GF-D8 (cell line): ENCODE measurements around the gene TJP3.

Source experiments
- DNase-seq: peaks from one replicate; lab custom pipeline; 2025; lab: John Stamatoyannopoulos, UW

Gene TJP3

GRCh38 chr19:3768015-3768747 is 60.0 kb downstream of the TJP3 start:
- no peak for DNase-seq

DNA sequence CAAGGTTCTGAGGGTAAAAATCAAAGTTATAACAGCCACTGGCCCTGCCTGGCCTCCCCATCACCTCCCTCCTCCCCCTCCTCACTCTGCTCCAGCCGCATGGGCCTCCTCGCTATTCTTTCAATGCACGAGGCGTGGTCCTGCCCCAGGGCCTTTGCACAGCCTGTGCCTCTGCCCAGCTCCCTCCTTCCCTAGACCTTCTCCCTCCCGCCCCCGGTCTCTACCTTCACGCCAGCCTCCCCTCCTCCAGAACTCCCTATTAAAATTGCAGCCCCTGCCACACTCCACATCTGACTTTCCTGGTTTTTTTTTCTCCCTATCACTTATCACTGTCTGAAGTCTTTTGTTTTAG is 60.5 kb downstream of the TJP3 start:
- no peak for DNase-seq

DNA sequence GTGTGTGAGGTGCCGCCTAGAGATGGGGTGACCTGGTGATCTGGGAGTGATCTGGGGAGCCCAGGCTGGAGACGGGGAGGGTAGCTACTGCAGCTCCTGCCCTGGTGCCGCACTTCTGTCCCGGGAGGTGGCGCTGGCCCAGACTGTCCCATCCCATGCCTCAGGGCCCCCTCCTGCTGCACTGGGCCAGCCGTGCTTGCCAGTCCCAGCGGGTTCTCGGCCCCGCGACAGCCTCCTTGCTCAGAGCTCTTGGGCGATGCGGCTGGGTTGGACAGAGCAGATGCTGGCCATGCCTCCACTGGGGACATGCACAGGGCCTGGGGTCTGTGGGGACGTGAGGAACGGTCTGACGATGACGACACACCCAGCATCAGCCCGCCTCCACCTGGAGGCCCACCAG is 61.3 kb downstream of the TJP3 start:
- DNase-seq = no peak

- no peak for DNase-seq
Measured at GRCh38 chr19:3770136-3770999, 62.2 kb downstream of the TJP3 start.

DNA sequence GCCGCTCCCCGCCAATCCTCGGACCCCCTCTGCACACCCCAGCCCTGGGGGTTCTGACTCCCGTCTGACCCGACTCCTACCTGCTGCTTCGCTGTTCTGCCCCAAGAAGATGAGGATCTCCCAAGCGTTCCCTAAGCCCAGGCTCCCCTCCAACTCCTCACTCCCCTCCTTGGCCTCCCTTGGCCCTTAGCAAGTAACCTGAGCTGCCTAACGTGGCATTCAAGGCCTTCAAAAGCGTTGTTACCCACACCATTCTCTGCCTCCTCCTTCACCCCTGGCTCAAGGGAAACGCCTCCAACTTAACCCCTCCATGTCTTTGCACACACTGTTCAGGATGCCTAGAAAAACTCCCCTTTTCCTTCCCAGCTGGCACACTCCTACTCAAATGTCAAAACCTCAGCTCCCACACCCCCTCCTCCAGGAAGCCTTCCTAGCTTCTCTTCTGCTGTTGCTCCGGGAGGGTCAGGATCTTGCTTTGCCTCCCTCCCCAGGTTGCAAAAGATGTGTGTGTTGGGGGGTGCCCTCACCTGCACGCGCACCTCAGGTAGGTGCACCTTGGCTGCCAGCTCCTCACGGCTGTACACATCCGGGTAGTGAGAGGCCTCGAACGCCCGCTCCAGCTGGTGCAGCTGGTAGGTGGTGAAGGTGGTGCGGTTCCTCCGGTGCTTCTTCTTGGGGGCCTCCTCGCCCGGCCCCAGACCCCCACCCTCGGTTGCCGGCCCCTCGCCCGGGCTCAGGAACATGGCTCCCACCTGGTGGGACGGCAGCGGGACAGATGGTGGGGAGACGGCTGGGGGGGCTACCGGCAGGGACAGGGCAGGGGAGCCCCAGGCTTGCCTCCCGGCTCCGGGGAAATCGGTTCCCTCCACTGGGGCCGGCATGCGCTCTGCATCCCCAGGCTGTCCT is 63.1 kb downstream of the TJP3 start:
- DNase-seq = no peak

DNA sequence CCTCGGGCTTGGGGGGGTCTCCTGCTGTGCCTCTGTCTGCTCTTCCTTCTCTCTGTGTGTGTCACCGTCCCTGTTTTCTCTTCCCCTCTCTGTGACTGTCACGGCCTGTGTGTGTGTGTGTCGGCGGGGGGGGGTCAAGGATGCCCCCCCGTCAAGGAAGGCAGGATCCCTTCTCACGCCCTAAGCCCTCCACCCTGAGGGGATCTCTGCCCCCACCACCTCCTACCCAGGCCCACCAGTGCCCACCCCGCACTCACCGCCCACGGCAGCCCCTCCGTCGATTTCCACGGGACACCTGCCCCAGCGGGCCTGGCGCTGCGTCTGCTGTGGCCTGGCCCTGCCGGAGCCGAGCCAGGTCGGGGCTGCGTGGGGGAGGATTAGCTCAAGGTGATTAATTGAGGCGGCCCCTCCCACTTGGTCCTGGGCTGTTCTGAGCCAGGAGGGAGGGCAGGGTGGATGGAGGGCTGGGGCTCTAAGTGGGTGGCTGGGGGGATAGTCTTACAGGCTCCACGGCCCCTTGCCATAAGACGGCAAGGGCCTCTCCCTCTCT is 63.8 kb downstream of the TJP3 start, which contains the start of gene RAX2:
Gene RAX2 (minus strand): TSS at position 323 of the 550 bp plus-strand sequence. CDS start 486 bp downstream, outside the sequence.
- DNase-seq = no peak

DNA sequence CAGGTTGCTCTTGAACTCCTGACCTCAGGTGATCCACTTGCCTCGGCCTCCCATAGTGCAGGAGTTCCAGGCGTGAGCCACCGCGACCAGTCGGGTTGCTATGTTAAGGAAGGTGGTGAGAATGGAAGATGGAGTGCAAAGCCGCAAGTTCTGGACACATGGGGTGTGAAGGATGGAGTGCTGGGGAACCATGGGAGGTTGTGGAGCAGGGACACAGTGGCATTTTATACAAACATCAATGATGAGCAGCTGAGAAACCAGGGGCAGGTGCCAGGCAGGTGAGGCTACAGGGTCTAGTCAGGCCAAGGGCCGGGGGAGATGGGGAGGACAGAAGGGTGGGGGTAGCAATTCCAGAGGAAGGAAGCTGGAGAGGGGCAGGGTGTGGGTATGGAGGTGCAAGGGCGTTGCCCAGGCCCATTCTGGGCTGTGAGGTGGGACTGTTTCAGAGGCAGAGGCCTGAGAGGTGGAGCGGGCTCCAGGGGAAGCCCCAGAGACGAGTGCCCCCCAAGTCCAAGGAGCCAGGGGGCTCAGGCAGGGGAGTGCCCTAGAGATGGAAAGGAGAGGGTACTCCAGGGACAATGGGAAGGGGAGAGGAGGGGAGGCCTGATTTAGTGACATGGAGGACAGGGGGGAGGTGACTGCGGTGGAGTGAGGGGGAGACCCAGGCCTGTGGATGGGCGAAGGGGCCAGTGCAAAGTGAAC is 65.8 kb downstream of the TJP3 start:
- no peak for DNase-seq

- DNase-seq = no peak
Measured at GRCh38 chr19:3774621-3775373, 66.6 kb downstream of the TJP3 start.

DNA sequence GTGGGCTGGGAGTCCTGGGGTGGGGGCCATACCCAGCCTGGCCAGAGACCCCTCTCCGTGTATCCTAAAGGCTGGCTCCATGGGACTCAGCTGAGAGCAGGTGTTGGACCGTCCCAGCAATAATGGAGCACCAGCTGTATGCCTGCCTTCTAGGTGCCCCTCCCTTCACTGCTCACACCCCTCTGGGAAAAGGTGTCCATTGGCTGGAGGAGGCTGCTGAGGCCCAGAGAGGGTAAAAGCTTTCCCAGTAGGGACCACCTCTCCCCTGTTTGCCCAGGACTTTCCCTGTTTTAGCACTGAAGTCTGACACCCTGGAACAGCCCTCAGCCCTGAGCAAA is 67.2 kb downstream of the TJP3 start:
- no peak for DNase-seq

DNA sequence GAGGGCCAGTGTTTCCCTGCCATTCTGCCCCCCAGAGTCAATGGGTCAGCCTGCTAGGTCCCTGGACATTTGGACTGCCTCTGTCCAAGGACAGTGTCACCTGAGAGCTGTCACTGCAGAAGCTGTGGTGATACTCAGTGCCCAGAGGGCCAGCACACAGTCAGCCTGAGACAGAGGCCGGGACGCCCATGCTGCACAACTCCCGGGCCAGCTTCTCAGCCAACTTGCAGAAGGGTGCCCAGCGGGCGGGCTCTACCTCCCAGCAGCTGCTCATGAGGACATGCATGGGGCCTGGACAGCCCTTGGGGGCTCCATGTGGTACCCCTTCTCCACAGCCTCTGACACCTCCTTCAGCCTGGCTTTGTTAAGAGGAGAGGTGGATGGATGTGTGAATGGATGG is 67.6 kb downstream of the TJP3 start:
- no peak for DNase-seq

DNA sequence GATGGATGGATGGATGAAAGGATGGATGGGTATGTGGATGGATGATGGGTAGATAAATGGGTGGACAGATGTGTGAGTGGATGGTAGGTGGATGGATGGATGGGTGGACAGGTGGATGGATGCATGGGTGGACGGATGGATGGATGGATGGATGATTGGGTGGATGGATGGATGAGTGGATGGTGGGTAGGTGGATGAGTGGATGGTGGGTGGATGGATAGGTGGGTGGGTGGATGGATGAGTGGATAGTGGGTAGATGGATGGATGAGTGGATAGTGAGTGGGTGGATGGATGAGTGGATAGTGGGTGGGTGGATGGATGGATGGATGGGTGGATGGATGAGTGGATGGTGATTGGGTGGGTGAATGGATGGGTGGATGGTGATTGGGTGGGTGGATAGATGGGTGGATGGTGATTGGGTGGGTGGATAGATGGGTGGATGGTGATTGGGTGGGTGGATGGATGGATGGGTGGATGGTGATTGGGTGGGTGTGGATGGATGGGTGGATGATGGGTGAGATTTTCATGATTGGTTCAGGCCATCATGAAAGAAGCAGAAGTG is 68.4 kb downstream of the TJP3 start:
- no peak for DNase-seq

DNA sequence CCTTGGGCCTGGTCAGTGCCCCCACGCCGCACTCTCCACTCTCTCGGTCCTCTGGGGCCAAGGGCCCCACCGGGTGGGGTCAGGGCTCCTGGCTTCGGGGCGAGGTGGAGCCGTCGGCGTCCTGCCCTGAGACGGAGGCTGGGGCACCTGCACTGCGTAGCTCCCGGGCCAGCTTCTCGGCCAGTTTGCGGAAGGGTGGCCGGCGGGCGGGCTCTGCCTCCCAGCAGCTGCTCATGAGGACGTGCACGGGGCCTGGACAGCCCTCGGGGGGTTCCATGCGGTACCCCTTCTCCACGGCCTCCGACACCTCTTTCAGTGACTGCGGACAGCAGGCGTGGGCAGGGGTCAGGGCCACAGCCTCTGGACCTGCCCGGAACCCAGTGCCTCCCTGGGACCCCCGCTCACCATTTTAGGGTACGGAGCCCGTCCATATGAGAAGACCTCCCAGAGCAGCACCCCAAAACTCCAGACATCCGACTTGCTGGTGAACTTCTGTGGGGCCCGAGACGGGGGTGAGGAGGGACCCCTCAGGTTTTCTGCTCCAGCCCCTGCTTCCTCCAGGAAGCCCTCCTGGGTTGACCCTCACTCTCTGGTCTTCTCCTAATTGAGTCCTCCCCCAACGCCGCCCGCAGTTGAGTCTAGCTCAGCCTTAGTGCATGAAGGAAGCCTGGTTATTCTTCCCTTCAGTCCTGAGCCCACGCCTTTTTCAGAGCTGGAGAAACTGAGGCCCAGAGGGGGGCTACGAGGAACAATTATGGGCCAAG is 70.1 kb downstream of the TJP3 start:
- DNase-seq = no peak

GRCh38 chr19:3778899-3779723 is 70.9 kb downstream of the TJP3 start:
- no peak for DNase-seq

GRCh38 chr19:3780786-3781304 is 72.7 kb downstream of the TJP3 start:
- DNase-seq = no peak

DNA sequence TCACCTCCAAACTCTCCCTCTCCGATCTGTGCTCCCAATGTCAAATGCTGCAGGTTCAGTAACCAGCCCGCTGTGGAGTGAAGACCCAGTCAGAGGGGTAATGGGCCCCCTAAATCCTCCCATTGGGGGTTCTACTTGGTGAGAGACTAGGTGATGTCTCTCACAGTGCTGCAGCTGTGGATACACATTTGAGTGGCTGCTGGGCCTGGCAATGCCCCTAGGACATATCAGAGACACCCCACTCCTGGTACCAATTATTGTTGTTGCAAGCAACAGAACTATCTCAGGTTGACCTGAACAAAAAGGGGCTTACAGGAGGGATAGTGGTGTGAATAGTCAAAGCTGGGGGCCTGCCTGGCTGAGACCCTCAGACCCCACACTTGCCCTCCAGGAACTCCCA is 73.4 kb downstream of the TJP3 start:
- DNase-seq = no peak

GRCh38 chr19:3782330-3782729 is 74.1 kb downstream of the TJP3 start:
- no peak for DNase-seq

GRCh38 chr19:3782903-3783302 is 74.7 kb downstream of the TJP3 start:
- DNase-seq = no peak
